Right ventricle myocardium superior (tissue), 1 donor: ENCODE results near the gene KIF20B. TPM values are rescaled to one million over a fixed set of nuclear protein-coding genes. Genes with fewer than 3 reads are reported as not detected.

ENCODE experiments used
- ATAC-seq: fragments of 200-7000 bp; cut with Tn5 transposase; one replicate; pipeline ENCODE4 v1.9.1; 2020; ENCODE audit warnings: mild to moderate bottlenecking; ENCODE audit not compliant: poor library complexity
- DNase-seq: peaks from one replicate; pipeline ENCODE4 v3.0.0-alpha.2; 2020
- intact Hi-C: fragments of 100-400 bp; cut with DNase I; formaldehyde crosslinking; loops from one replicate; pipeline ENCODE4 v1.11.2; 2022
- total RNA-seq: library from RNA; stranded (reverse); fragmentation: NEBNext Ultra II Directional; extraction: Animal tissue kit (Norgen Biotek cat#: 25700); gene quantifications from one replicate; pipeline ENCODE4 v1.2.1, GENCODE V29; 2021
- donor health status: DM: no; HTN: yes; CAD: no; lungs with severe emphysema.

Gene KIF20B
- total RNA-seq, 1 donor from 2014 or later: 2.6 TPM

DNA sequence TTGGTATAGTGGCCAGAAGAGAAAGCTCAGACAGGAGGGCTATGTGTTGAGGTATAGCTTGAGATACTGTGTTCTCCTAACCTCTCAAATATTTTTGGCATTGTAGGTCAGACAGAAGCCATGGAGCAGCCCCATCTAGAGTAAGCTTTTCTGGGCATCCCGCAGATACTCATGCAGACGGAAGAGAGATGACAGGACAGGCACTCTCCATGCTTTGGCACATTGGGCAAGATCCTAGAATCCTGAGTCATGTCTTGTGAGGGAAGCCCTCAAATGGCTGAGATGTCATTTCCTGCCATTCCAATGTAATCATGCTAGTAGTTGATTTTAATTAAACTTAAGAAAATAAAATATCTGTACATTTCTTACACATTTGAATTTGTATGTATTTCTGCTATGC, 16.8 kb upstream of the KIF20B start:
- intact Hi-C loops: no loop called here
- ATAC-seq (no peak), DNase-seq (no peak)

DNA sequence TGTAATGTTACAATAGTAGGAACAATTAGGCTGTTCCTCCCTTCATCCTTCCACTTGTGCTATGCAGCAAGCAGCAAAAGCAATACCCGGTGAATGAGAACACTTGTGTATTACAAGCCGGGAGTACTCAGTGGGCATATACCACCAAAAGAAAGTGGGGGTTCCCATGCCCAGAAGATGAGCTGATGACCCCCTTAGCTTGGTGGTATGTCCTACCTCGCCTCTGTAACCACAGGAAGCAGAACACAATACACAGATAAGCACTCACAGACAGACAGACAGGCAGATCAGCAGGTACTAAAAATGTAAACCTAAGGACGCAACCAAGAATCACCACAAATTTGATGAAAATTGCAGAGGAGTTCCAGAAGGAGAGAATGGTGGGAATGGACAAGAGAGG, 15.5 kb upstream of the KIF20B start:
- no peak for ATAC-seq
- intact Hi-C loops: no loop called here
- DNase-seq: no peak

DNA sequence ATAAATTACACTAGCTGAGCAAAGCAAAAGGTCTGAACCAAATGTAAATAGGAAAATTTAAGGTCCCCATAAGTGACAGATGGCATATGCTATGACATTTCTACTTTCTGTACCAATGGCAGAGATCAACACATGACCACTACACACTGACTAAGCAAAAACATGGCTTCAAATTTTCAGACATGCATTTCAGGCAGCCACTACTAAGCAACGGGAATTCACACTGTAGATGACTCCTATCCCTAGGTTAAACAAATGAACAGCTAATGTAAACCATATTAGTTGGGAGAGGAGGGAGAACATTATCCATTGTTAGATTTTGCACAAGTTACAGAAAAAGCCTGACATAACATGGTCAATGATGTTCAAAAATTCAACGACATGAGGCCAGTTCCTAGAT, 11.4 kb upstream of the KIF20B start:
- intact Hi-C loops: no loop called here
- DNase-seq (no peak), ATAC-seq (no peak)

DNA sequence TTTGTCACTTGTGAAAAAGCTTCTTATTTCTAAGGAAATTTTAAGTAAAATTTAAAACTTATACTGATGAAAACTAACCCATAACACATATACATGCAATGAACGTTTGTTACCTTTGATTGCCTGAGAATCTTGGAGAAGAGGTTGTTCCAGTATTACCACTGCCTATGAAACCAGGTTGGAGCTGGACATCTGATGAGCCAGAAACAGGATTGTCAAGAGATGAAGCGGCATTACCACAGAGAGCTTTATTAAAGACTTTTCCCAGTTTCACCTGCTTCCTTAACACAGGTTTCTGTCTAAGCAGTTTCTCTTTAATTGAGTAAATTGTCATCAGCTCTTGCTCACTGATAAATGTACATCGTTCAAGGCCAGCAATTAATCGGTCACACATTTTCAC, 9.0 kb upstream of the KIF20B start:
- DNase-seq: no peak
- no peak for ATAC-seq
- intact Hi-C loops: no loop called here

DNA sequence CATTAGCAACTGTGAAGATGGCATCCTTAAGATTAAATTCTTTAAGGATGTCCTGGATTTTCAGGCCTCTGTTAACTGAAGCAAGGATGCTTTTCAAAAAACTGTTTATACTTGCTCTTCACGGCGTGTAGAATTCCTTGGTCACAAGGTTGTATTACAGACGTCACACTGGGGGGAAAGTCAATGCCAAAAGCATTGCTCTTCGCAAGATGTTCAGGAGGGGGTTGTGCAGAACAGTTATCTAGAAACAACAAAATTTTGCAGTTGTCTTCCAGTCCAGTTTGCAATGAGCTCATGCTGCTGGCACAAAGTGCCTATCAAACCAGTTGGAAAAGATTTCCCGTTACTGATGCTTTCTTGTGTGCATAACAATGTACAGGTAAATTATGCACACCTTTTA, 8.2 kb upstream of the KIF20B start:
- intact Hi-C loops: no loop called here
- DNase-seq (no peak), ATAC-seq (no peak)

DNA sequence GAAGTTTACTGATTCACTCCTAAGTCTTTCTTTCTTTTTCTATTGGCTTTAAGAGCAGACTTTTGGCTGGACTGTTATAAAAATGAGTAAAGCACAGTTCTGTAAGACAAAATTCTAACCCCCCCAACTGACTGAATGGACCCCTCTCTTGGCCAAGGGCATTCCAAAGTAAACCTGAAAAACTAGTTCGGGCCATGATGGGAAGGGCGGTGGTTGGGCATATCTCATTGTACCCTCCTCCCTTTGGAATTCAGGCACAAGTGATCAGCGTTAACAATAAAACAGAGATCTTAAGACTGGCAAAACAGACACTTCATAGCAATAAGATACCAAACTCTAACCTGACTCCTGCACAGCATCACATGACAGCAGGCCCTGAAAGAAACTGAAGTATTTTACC, 6.1 kb upstream of the KIF20B start:
- ATAC-seq (no peak), DNase-seq (no peak)
- intact Hi-C loops: no loop called here

DNA sequence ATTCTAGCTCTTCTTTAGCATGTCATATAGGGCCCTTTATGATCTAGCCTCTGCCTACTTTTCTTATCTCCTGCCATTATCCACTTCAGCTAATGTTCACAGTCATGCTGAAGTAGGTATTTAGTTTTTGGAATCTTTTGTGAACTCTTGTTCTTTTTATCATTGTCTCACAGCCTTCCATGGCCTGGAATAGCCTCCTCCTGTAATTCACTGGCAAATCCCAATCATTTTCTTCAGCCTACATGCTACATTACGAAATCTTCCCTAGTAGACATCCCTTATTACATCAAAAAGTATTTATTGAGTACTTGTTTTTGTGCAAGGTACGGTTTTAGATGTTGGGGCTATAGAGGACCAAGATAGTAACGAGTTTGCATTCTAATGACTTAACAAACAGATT, 3.4 kb upstream of the KIF20B start:
- intact Hi-C loops: no loop called here
- no peak for ATAC-seq
- no peak for DNase-seq

DNA sequence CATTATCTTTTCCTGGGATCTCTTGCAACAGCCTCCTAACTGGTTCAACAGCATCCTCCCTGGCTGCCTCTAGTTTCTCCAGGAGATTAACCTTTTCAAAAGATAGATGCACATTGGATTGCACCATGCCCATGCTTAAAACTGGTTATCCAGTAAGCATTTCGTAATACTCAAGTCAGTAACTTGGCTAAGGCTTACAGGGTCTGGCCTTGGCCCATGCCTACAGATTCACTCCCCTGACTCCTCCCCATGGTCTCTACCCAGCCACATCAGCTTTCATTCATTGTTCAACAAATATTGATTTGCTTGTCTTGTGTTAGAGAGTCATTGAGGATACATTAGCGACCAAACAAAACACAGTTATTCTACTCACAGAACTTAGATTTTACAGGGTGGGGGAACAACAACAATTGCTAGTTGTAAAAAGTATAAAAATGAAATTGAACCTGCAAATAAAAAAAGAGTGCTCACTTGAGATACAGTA, 1.8 kb upstream of the KIF20B start:
- DNase-seq (no peak), ATAC-seq (no peak)
- intact Hi-C loops: loop anchor here (10.0 kb wide), 1 partner anchor 275 kb away; no protein-coding TSS in a partner anchor

DNA sequence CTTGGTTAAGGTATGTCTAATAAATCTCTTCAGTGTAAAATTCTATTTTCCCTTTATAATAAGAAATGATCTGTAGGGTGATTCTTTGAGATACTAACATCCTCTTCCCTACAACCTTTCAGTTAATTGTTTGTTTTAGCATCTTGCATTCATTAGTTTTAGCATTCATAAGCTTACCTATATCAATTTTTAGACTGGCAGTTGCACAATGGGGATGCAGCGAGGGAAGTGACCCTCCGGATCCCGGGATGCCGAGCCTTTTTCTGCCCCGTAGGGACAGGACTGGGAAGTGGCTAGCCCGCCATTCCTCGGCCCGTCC, 508 bp upstream of the KIF20B start:
- ATAC-seq: no peak
- intact Hi-C loops: loop anchor here (10.0 kb wide), 1 partner anchor 276 kb away; no protein-coding TSS in a partner anchor
- no peak for DNase-seq

DNA sequence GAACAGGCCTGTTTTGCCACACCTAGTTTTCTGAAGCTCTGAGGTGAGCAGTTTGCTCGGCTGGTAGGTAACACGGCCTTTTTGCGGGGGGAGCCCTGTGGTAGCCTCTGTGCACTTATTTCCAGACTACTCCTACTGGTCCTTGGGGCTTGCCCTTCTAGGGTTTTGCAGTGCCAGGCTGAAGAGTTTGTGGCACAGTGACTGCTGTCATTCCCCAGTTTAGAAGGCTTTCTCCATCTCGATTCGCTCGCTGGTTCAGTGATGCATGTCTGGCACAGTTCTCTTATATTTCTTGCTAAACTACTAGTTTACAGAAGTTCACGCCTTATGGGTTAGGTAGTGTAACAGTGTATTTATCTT, 711 bp downstream of the KIF20B start:
- intact Hi-C loops: loop anchor here (10.0 kb wide), 1 partner anchor 277 kb away; no protein-coding TSS in a partner anchor
- DNase-seq (no peak), ATAC-seq (no peak)

DNA sequence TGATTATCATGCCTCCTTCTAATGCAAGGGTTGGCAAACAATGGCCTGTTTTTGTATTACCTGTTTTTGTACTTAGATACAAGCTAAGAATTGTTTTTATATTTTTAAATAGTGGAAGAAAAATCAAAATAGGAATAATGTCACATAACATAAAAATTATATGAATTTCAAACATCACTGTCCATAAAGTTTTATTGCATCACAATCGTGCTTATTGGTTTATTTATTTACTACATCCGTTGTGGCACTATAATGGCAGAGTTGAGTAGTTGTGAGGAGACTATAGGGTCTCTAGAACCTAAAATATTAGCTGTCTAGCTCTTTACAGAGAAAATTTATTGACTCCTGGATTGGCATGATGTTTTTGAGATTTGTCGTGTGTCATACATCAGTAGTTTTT, 4.1 kb downstream of the KIF20B start:
- no peak for ATAC-seq

DNA sequence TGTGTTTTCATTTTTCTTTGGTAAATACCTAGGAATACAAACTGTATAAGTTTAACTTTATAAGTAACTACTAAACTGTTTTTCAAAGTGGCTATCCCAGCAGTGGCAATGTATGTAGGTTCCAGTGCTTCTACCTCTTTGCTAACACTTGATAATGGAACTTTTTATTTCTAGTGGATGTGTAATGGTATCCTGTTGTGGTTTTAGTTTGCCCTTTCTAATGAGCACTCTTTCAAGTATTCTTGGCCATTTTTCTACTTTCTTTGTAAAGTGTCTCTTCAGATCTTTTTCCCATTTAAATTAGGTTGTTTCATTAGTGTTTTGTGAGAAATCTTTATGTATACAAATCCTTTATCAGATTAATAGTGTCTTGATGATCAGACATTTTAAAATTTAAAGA, 4.6 kb downstream of the KIF20B start:
- DNase-seq (no peak), ATAC-seq (no peak)
- intact Hi-C loops: loop anchor here (10.0 kb wide), 1 partner anchor 281 kb away; no protein-coding TSS in a partner anchor

More for the DNA sequence above, 4.1 kb downstream of the KIF20B start:
- no peak for DNase-seq
- intact Hi-C loops: loop anchor here (10.0 kb wide), 1 partner anchor 281 kb away; no protein-coding TSS in a partner anchor

DNA sequence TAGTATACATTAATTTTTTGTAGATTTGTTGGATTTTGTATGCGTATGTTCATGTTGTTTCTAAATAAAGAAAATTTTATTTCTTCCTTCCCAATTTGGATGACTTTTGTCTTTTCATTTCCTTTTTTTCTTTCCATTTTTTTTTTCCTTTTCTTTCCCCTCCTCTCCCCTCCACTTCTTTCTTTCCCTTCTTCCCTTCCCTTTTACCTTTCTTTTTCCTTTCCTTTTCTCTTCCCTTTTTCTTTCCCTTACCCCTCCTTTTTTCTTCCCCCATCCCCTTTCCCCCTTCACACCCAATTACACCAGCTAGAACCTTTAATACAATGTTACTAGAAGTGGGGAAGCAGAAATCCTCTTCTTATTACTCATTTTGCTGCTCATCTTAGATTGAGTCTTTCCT, 6.0 kb downstream of the KIF20B start:
- no peak for DNase-seq
- intact Hi-C loops: loop anchor here (10.0 kb wide), 1 partner anchor 283 kb away; no protein-coding TSS in a partner anchor
- no peak for ATAC-seq

DNA sequence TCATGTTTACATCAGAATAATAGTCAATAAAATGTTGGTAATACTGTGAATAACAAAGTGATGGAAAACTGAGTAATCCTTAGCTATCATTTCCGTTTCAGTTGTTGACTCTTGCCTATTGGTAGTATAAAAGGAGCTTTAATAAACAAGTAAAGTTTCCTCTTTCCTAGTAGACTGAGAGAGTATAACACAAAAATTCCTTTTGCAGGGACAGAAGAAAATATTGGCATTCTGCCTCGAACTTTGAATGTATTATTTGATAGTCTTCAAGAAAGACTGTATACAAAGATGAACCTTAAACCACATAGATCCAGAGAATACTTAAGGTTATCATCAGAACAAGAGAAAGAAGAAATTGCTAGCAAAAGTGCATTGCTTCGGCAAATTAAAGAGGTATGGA, 9.4 kb downstream of the KIF20B start:
- no peak for DNase-seq
- intact Hi-C loops: no loop called here
- ATAC-seq: no peak

DNA sequence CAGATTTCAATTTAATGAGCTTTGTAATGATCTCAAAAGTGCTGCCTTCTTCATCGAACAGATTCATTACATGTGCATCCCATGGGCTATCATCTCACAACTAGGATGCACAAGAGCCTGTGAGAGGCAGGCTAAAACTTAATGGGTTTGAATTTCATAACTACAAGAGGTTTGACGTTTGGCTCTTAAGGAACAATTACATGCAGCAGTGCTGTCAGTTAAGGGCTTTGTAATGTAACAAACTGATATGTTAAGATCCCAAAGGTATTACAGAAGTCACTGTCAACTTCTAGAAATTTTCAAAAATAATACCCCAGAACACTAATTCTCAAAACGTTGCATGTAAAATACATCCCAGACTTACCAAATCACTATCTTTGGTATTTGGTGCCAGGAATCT, 33.2 kb downstream of the KIF20B start:
- intact Hi-C loops: no loop called here

DNA sequence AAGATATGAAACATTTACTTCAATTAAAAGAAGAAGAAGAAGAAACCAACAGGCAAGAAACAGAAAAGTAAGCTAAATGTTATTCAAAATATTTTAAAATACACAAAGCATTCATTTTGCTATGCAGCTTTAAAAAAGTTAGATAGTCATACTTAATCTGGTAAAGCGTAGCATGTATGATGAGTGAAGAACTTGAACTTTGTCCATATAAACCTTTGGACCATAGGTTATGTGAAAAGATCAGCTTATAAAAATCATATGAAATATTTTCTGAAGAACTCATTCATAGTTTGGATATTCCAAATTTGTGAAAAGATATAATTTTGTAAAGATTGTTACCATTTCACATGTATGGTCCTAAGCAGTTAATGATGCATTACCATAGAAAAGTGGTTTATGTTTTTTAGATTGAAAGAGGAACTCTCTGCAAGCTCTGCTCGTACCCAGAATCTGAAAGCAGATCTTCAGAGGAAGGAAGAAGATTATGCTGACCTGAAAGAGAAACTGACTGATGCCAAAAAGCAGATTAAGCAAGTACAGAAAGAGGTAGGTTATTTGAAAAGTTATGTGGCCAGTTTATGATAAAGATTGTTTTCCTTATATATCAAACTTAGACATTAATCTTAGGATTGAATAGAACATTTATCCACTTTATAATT, 37.3 kb downstream of the KIF20B start:
- no peak for DNase-seq
- ATAC-seq: no peak
- intact Hi-C loops: no loop called here

More for the DNA sequence above, 33.2 kb downstream of the KIF20B start:
- ATAC-seq (no peak), DNase-seq (no peak)

DNA sequence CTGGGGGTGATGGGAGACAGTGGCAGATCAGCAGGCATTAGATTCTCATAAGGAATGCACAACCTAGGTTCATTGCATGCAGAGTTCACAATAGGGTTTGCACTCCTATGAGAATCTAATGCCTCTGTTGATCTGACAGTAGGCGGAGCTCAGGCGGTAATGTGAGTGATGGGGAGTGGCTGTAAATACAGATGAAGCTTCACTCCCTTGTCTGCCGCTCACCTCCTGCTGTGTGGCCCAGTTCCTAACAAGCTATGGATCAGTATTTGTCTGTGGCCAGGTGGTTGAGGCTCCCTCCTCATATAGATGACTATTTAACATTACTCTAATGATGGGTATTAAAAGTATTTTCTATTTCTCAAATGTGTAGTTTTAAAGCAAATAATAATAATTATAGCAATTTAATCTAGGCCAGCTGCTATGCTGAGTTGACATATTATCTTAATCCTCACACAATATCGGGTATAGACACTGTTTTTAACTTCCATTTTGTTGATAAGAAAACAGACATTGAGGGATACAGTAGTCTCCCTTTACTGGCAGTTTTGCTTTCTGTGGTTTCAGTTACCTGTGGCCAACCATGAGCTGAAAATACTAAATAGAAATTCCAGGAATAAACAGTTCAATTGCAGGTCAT, 39.9 kb downstream of the KIF20B start:
- DNase-seq (no peak), ATAC-seq (no peak)
- intact Hi-C loops: no loop called here

DNA sequence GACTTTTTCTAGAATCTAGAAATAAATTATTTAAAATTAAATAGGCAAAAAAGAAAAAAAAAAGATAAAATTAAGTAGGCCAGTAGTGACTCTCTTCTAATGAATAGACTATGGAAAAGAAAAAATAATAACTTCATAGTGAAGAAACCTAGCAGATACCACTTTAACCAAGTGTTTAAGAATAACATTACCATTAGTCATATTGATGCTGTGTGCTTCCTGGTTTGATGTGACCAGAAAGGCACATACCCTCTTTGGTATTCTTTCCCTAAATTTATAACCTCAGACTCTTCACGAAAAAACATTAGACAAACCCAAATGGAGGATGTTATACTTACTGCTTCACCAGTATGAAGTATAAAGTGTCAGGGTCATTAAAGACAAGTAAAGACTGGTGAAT, 42.6 kb downstream of the KIF20B start:
- ATAC-seq: no peak
- no peak for DNase-seq
- intact Hi-C loops: no loop called here

DNA sequence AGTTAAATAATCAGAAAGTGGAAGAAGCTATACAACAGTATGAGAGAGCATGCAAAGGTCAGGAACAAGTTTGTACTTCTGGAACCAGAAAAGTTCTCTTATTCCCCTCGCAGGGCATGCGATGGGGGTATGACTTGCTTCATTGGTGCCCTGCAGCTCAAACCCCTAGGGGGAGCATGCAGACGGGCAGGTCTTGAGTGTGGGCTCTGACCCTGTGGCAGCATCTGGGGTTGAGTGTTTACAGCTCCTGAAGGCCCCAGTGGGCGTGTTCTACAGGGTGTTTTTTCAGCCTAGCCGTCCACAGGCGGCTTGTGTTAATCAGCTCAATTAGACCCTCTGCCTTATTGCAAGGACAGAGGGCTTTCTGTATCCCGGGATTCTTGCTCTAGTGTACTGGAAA, 44.5 kb downstream of the KIF20B start:
- intact Hi-C loops: no loop called here
- no peak for ATAC-seq
- no peak for DNase-seq

DNA sequence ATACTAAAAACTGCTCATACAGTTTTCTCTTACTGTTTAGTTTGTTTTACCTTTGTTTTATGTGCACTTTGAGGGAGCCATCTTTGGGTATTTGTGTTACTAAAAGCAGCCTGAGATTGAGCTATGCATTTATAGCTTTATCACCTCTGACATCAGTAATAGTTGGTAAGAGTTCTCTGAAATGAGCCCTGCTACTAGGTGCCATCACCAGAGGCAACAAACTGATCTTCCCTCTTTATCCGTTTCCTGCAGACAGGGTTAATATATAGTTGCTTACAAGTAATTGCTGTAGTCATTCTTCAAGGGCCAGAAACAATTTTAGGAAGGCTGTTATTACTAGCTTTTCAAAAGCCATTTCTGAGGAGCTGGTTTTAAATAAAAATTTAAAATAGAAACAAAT, 49.1 kb downstream of the KIF20B start:
- DNase-seq (no peak), ATAC-seq (no peak)
- intact Hi-C loops: no loop called here

DNA sequence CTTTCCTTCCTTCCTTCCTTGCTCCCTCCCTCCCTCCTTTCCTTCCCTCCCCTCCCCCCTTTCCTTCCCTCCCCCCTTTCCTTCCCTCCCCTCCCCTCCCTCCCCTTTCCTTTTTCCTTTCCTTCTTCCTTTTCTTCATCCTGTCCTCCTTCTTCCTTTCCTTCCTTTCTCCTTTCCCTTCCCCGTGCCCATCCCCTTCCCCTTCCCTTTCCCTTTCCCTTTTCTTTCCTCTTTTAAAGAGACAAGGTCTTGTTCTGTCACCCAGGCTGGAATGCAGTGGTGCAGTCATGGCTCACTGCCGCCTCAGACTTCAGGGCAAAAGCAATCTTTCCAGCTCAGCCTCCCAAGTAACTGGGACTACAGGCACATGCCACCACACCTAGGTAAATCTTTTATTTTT, 54.0 kb downstream of the KIF20B start:
- no peak for ATAC-seq
- DNase-seq: no peak

More for the DNA sequence above, 54.0 kb downstream of the KIF20B start:
- intact Hi-C loops: no loop called here
